EH (cell line): ENCODE data around the gene SLC35G6.

Experiments used
- DNase-seq: peaks from one replicate; pipeline ENCODE4 v3.0.0-alpha.2; 2015; ENCODE audit warnings: low read depth

SLC35G6 gene

DNA sequence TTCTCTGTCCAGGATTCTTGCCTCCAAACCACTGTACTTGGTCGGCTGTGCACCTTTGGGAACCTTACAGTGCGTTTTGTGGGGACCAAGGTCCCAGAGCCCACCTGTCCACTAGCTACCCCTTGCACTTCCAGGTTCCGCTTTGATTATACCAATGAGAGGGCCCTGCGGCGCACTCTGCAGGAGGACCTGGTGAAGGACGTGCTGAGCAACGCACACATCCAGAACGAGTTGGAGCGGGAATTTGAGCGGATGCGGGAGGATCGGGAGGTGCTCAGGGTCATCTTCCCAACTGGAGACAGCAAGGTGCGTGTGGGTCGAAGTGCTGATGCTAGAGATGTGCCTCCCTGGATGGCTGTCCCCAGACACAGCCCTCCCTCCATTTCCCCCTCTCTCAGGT, 21.7 kb downstream of the SLC35G6 start:
- DNase-seq: no peak

- no peak for DNase-seq
Observed at GRCh38 chr17:7503521-7503920, 22.3 kb downstream of the SLC35G6 start.

- DNase-seq: no peak
Observed at GRCh38 chr17:7508145-7508544, 26.9 kb downstream of the SLC35G6 start.

- no peak for DNase-seq
Observed at GRCh38 chr17:7508846-7509245, 27.6 kb downstream of the SLC35G6 start.

DNA sequence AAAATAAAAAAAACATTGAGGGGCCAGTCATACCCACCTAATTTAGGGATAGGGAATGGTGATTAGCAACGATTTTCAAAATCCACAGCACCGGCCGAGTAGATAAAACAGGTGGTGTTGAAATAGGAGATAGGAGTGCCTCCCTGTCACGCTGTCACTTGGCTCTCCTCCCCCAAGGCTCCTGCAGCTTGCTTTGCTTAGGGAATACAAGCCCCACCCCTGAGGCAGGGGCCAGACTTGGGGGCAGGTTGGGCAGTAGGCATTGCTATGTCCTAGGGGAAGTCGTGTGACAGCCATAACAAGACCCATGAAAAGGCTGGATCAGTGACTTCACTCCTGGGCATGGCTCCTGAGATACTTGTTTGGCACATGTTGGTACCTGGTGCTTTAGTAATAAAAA, 28.7 kb downstream of the SLC35G6 start:
- DNase-seq: no peak

DNA sequence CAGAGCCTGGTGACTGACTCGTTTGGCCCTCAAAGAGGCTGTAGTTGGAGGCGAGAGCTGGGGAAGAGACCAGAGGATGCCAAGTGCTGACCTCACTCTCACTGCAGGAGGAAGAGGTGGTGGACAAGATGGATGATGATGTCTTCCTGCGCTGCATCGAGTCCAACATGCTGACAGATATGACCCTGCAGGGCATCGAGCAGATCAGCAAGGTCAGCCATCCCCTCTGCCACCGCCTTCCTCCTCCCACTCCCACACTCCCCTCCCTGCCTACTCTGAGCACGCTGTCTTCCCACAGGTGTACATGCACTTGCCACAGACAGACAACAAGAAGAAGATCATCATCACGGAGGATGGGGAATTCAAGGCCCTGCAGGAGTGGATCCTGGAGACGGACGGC, 29.9 kb downstream of the SLC35G6 start:
- no peak for DNase-seq

GRCh38 chr17:7512105-7512504, 30.9 kb downstream of the SLC35G6 start:
- DNase-seq: no peak

- DNase-seq: no peak
Observed at GRCh38 chr17:7512824-7513540, 31.7 kb downstream of the SLC35G6 start.

DNA sequence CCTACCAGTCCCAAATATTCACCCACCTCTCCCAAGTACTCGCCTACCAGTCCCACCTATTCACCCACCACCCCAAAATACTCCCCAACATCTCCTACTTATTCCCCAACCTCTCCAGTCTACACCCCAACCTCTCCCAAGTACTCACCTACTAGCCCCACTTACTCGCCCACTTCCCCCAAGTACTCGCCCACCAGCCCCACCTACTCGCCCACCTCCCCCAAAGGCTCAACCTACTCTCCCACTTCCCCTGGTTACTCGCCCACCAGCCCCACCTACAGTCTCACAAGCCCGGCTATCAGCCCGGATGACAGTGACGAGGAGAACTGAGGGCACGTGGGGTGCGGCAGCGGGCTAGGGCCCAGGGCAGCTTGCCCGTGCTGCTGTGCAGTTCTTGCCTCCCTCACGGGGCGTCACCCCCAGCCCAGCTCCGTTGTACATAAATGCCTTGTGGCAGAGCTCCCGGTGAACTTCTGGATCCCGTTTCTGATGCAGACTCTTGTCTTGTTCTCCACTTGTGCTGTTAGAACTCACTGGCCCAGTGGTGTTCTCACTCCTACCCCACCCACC, 32.7 kb downstream of the SLC35G6 start:
- DNase-seq: no peak

- DNase-seq: no peak
Observed at GRCh38 chr17:7515911-7516610, 34.8 kb downstream of the SLC35G6 start.

- DNase-seq: peak; percentile 21
Observed at GRCh38 chr17:7523033-7523432, 41.8 kb downstream of the SLC35G6 start.

- DNase-seq: no peak
Observed at GRCh38 chr17:7528842-7529241, 47.6 kb downstream of the SLC35G6 start.

GRCh38 chr17:7530023-7530900, 49.0 kb downstream of the SLC35G6 start:
- peak; percentile 18 for DNase-seq
